ENCODE data around the gene ZNF223. TPM values are rescaled to one million over a fixed set of nuclear protein-coding genes. Genes with fewer than 3 reads are reported as not detected.

Gene ZNF223
- total and polyA plus RNA-seq, 10 of the 15 experiments (the other 5 are each of a cell fraction or from before 2014, with no cell fraction given): 0.05 to 3.7 (median 0.14) TPM; not detected in 4

GRCh38 chr19:44042147-44042546 is 9.7 kb upstream of the ZNF223 start:
- BruUV-seq (replicated peaks): no TSS peak
- FAIRE-seq (no peak), DNase-seq (ENCODE audit: low read depth, low spot score) (no peak), ATAC-seq (no peak)
- Histone ChIP-seq H3K36me3 (ENCODE audit: control insufficient read depth in 2 of 2, insufficient read depth in 2 of 2, low read length in 1 of 2) (no peaks in the 10 kb centered on the region), H4K20me1 (ENCODE audit: control insufficient read depth, insufficient read depth) (no peaks in the 10 kb centered on the region), H3K27ac (ENCODE audit: control insufficient read depth, insufficient read depth) (no peak overlapping the region), H3K4me2 (ENCODE audit: control insufficient read depth, insufficient read depth) (no peak overlapping the region), H3K9me3 (replicated peaks; ENCODE audit: control insufficient read depth, insufficient read depth, low read length) (no peaks in the 10 kb centered on the region; the same call in 2 of the 3 replicates), H2AFZ (ENCODE audit: control insufficient read depth, low read depth, low read length) (no peak overlapping the region), H3K79me2 (ENCODE audit: control insufficient read depth, insufficient read depth, low read length) (no peaks in the 10 kb centered on the region), H3K4me1 (ENCODE audit: control insufficient read depth, insufficient read depth, low read length) (no peaks in the 10 kb centered on the region), H3K4me3 (no peak overlapping the region), H3K9ac (ENCODE audit: control insufficient read depth, insufficient read depth, low read length) (no peak overlapping the region), H3K27me3 (replicated peaks in 1 of 2; ENCODE audit: control insufficient read depth in 2 of 2, insufficient read depth in 2 of 2, low read length in 1 of 2) (no peaks in the 10 kb centered on the region)
- ChIA-PET RAD21 (ENCODE audit: unreplicated experiment) (no interaction called here), SMC1A (ENCODE audit: uncharacterized antibody, unreplicated experiment) (interaction anchor here (1.4 kb wide), 1 partner anchor 40 kb away, joined by 4 read pairs; no protein-coding TSS in a partner anchor), CTCF (interaction anchor here (0.8 to 1.5 kb wide), 2 partner anchors 8 to 10 kb away, joined by 3 read pairs; no protein-coding TSS in a partner anchor), POLR2A (no interaction called here)
- intact Hi-C loops (cut with micrococcal nuclease; ENCODE audit: unreplicated experiment) (no loop called here), in situ Hi-C loops (cut with MboI) (no loop called here)
- 0% methylated on average over 2 of the region's 2 CpGs for WGBS (ENCODE audit: insufficient coverage, insufficient replicate concordance, low lambda C conversion rate, missing lambda C conversion rate)
- TF ChIP-seq ATF7 (IDR thresholded peaks at IDR 0.05; ENCODE audit: low read depth): no peak
- no peak for TF ChIP-seq SREBF2 (IDR thresholded peaks at IDR 0.05; ENCODE audit: low read length)
- TF ChIP-seq BHLHE40 (IDR thresholded peaks at IDR 0.05; ENCODE audit: borderline replicate concordance in 1 of 2, low read depth in 2 of 2, low read length in 1 of 2): no peak
- no peak for TF ChIP-seq E2F8 (IDR thresholded peaks at IDR 0.05; ENCODE audit: low read depth, partially characterized antibody)
- TF ChIP-seq NRF1 (conservative IDR thresholded peaks at IDR 0.05; ENCODE audit: low read depth, low read length): no peak
